ENCODE measurements around the gene UBL7.

The UBL7 gene

GRCh38 chr15:74406992-74407705 is 53.8 kb downstream of the UBL7 start:
- Histone ChIP-seq H3K27ac (ENCODE audit: insufficient read depth, low read depth, low read length, poor library complexity, severe bottlenecking) (peak overlapping the region; percentile 47), H3K9me3 (ENCODE audit: control insufficient read depth, low read length) (no peaks in the 10 kb centered on the region), H3K4me1 (ENCODE audit: control insufficient read depth, insufficient read depth, low read length) (peaks cover 31% of the 10 kb centered on the region), H3K4me3 (ENCODE audit: insufficient read depth, low read depth, low read length) (no peak overlapping the region), H3K27me3 (ENCODE audit: control insufficient read depth, insufficient read depth, low read length, poor library complexity, severe bottlenecking) (no peaks in the 10 kb centered on the region), H3K36me3 (ENCODE audit: control insufficient read depth, insufficient read depth, low read length) (peaks cover 5% of the 10 kb centered on the region)
- WGBS, 2 experiments: 25 to 29% methylated on average over 12 of the region's 12 CpGs

- WGBS, 2 experiments: 83 to 86% methylated on average over 4 of the region's 4 CpGs
- H3K36me3 ChIP-seq (ENCODE audit: control insufficient read depth, insufficient read depth, low read length): peaks cover 5% of the 10 kb centered on the region
- no peak overlapping the region for H3K4me3 ChIP-seq (ENCODE audit: insufficient read depth, low read depth, low read length)
- H3K9me3 ChIP-seq (ENCODE audit: control insufficient read depth, low read length): no peaks in the 10 kb centered on the region
- H3K4me1 ChIP-seq (ENCODE audit: control insufficient read depth, insufficient read depth, low read length): peaks cover 31% of the 10 kb centered on the region
- H3K27ac ChIP-seq (ENCODE audit: insufficient read depth, low read depth, low read length, poor library complexity, severe bottlenecking): no peak overlapping the region
- no peaks in the 10 kb centered on the region for H3K27me3 ChIP-seq (ENCODE audit: control insufficient read depth, insufficient read depth, low read length, poor library complexity, severe bottlenecking)
Measured at GRCh38 chr15:74406517-74406916, 54.4 kb downstream of the UBL7 start.

GRCh38 chr15:74405823-74406222 is 55.1 kb downstream of the UBL7 start:
- Histone ChIP-seq H3K9me3 (ENCODE audit: control insufficient read depth, low read length) (no peaks in the 10 kb centered on the region), H3K27ac (ENCODE audit: insufficient read depth, low read depth, low read length, poor library complexity, severe bottlenecking) (no peak overlapping the region), H3K27me3 (ENCODE audit: control insufficient read depth, insufficient read depth, low read length, poor library complexity, severe bottlenecking) (no peaks in the 10 kb centered on the region), H3K4me1 (ENCODE audit: control insufficient read depth, insufficient read depth, low read length) (peaks cover 36% of the 10 kb centered on the region), H3K36me3 (ENCODE audit: control insufficient read depth, insufficient read depth, low read length) (peaks cover 5% of the 10 kb centered on the region), H3K4me3 (ENCODE audit: insufficient read depth, low read depth, low read length) (no peak overlapping the region)
- WGBS, 2 experiments: 91 to 93% methylated on average over 7 of the region's 7 CpGs

- Histone ChIP-seq H3K27me3 (ENCODE audit: control insufficient read depth, insufficient read depth, low read length, poor library complexity, severe bottlenecking) (no peaks in the 10 kb centered on the region), H3K4me3 (ENCODE audit: insufficient read depth, low read depth, low read length) (no peak overlapping the region), H3K9me3 (ENCODE audit: control insufficient read depth, low read length) (no peaks in the 10 kb centered on the region), H3K4me1 (ENCODE audit: control insufficient read depth, insufficient read depth, low read length) (peaks cover 44% of the 10 kb centered on the region), H3K27ac (ENCODE audit: insufficient read depth, low read depth, low read length, poor library complexity, severe bottlenecking) (no peak overlapping the region), H3K36me3 (ENCODE audit: control insufficient read depth, insufficient read depth, low read length) (no peaks in the 10 kb centered on the region)
- 90 to 93% methylated on average over 16 of the region's 16 CpGs for WGBS, 2 experiments
Measured at GRCh38 chr15:74403991-74404563, 56.9 kb downstream of the UBL7 start.

GRCh38 chr15:74403588-74403919 is 57.4 kb downstream of the UBL7 start:
- H3K4me3 ChIP-seq (ENCODE audit: insufficient read depth, low read depth, low read length): no peak overlapping the region
- H3K36me3 ChIP-seq (ENCODE audit: control insufficient read depth, insufficient read depth, low read length): no peaks in the 10 kb centered on the region
- no peak overlapping the region for H3K27ac ChIP-seq (ENCODE audit: insufficient read depth, low read depth, low read length, poor library complexity, severe bottlenecking)
- no peaks in the 10 kb centered on the region for H3K27me3 ChIP-seq (ENCODE audit: control insufficient read depth, insufficient read depth, low read length, poor library complexity, severe bottlenecking)
- no peaks in the 10 kb centered on the region for H3K9me3 ChIP-seq (ENCODE audit: control insufficient read depth, low read length)
- H3K4me1 ChIP-seq (ENCODE audit: control insufficient read depth, insufficient read depth, low read length): peaks cover 41% of the 10 kb centered on the region
- WGBS, 2 experiments: 92 to 95% methylated on average over 10 of the region's 10 CpGs

GRCh38 chr15:74402873-74403587 is 57.9 kb downstream of the UBL7 start:
- Histone ChIP-seq H3K27ac (ENCODE audit: insufficient read depth, low read depth, low read length, poor library complexity, severe bottlenecking) (no peak overlapping the region), H3K4me3 (ENCODE audit: insufficient read depth, low read depth, low read length) (no peak overlapping the region), H3K4me1 (ENCODE audit: control insufficient read depth, insufficient read depth, low read length) (peaks cover 36% of the 10 kb centered on the region), H3K36me3 (ENCODE audit: control insufficient read depth, insufficient read depth, low read length) (no peaks in the 10 kb centered on the region), H3K27me3 (ENCODE audit: control insufficient read depth, insufficient read depth, low read length, poor library complexity, severe bottlenecking) (no peaks in the 10 kb centered on the region), H3K9me3 (ENCODE audit: control insufficient read depth, low read length) (no peaks in the 10 kb centered on the region)
- WGBS, 2 experiments: 93 to 94% methylated on average over 13 of the region's 13 CpGs

- no peaks in the 10 kb centered on the region for H3K36me3 ChIP-seq (ENCODE audit: control insufficient read depth, insufficient read depth, low read length)
- no peaks in the 10 kb centered on the region for H3K27me3 ChIP-seq (ENCODE audit: control insufficient read depth, insufficient read depth, low read length, poor library complexity, severe bottlenecking)
- no peak overlapping the region for H3K27ac ChIP-seq (ENCODE audit: insufficient read depth, low read depth, low read length, poor library complexity, severe bottlenecking)
- H3K9me3 ChIP-seq (ENCODE audit: control insufficient read depth, low read length): no peaks in the 10 kb centered on the region
- H3K4me1 ChIP-seq (ENCODE audit: control insufficient read depth, insufficient read depth, low read length): peaks cover 30% of the 10 kb centered on the region
- no peak overlapping the region for H3K4me3 ChIP-seq (ENCODE audit: insufficient read depth, low read depth, low read length)
- WGBS, 2 experiments: 67 to 69% methylated on average over 5 of the region's 5 CpGs
Measured at GRCh38 chr15:74402337-74402841, 58.6 kb downstream of the UBL7 start.

- WGBS, 2 experiments: 76 to 78% methylated on average over 11 of the region's 11 CpGs
- no peak overlapping the region for H3K4me3 ChIP-seq (ENCODE audit: insufficient read depth, low read depth, low read length)
Measured at GRCh38 chr15:74400915-74401757, 59.8 kb downstream of the UBL7 start.

GRCh38 chr15:74400313-74400860 is 60.6 kb downstream of the UBL7 start:
- no peaks in the 10 kb centered on the region for H3K27me3 ChIP-seq (ENCODE audit: control insufficient read depth, insufficient read depth, low read length, poor library complexity, severe bottlenecking)
- H3K9me3 ChIP-seq (ENCODE audit: control insufficient read depth, low read length): no peaks in the 10 kb centered on the region
- WGBS, 2 experiments: 91 to 93% methylated on average over 10 of the region's 10 CpGs
- H3K27ac ChIP-seq (ENCODE audit: insufficient read depth, low read depth, low read length, poor library complexity, severe bottlenecking): no peak overlapping the region
- no peak overlapping the region for H3K4me3 ChIP-seq (ENCODE audit: insufficient read depth, low read depth, low read length)
- H3K36me3 ChIP-seq (ENCODE audit: control insufficient read depth, insufficient read depth, low read length): no peaks in the 10 kb centered on the region
- peaks cover 25% of the 10 kb centered on the region for H3K4me1 ChIP-seq (ENCODE audit: control insufficient read depth, insufficient read depth, low read length)

More at GRCh38 chr15:74400915-74401757, 59.8 kb downstream of the UBL7 start:
- H3K4me1 ChIP-seq (ENCODE audit: control insufficient read depth, insufficient read depth, low read length): peaks cover 23% of the 10 kb centered on the region
- H3K27me3 ChIP-seq (ENCODE audit: control insufficient read depth, insufficient read depth, low read length, poor library complexity, severe bottlenecking): no peaks in the 10 kb centered on the region
- H3K27ac ChIP-seq (ENCODE audit: insufficient read depth, low read depth, low read length, poor library complexity, severe bottlenecking): no peak overlapping the region
- no peaks in the 10 kb centered on the region for H3K36me3 ChIP-seq (ENCODE audit: control insufficient read depth, insufficient read depth, low read length)
- no peaks in the 10 kb centered on the region for H3K9me3 ChIP-seq (ENCODE audit: control insufficient read depth, low read length)
